Colonic mucosa (tissue), 4 donors: ENCODE results near the gene KRTAP22-2. TPM values are rescaled to one million over a fixed set of nuclear protein-coding genes. Genes with fewer than 3 reads are reported as not detected.

ENCODE experiments used
- DNase-seq: peaks from one replicate; pipeline ENCODE4 v3.0.0-alpha.2; 2020
- H3K27ac ChIP-seq: fragments of 200-600 bp; one replicate; pipeline ENCODE4 v1.8.0; 2021
- H3K27me3 ChIP-seq: fragments of 200-600 bp; one replicate; pipeline ENCODE4 v1.8.0; 2021
- H3K36me3 ChIP-seq: fragments of 200-600 bp; one replicate; pipeline ENCODE4 v1.8.0; 2021
- H3K4me1 ChIP-seq: fragments of 200-600 bp; one replicate; pipeline ENCODE4 v1.8.0; 2021; ENCODE audit warnings: mild to moderate bottlenecking
- H3K4me3 ChIP-seq: fragments of 200-600 bp; one replicate; pipeline ENCODE4 v1.8.0; 2021
- H3K9ac ChIP-seq, 2 donors: one replicate each; pipeline ENCODE4 v1.7.0; 2013; ENCODE audit warnings: control low read depth in 2 of 2, low read depth in 2 of 2, low read length in 2 of 2
- H3K9me3 ChIP-seq: fragments of 200-600 bp; one replicate; pipeline ENCODE4 v1.8.0; 2021
- CTCF ChIP-seq: fragments of 200-600 bp; IDR thresholded peaks from one replicate; pipeline ENCODE4 v1.8.0; 2022; ENCODE audit warnings: antibody characterized with exemption, mild to moderate bottlenecking
- intact Hi-C: fragments of 100-400 bp; cut with DNase I; formaldehyde crosslinking; loops from one replicate; pipeline ENCODE4 v1.14.1; 2022
- total RNA-seq, 2 donors: library from RNA; stranded (reverse); fragmentation: NEBNext Ultra II Directional in 1 of 2; extraction: Animal tissue kit (Norgen Biotek cat#: 25700) in 1 of 2; gene quantifications; one replicate each; pipeline ENCODE4 v1.2.1, GENCODE V29; 2021
- donor health status: healthy.
- donor health status: DM: no; HTN: no; CAD: no.
- donor health status: DM: no; HTN: no; CAD: no.

Gene KRTAP22-2
- not detected for total RNA-seq

DNA sequence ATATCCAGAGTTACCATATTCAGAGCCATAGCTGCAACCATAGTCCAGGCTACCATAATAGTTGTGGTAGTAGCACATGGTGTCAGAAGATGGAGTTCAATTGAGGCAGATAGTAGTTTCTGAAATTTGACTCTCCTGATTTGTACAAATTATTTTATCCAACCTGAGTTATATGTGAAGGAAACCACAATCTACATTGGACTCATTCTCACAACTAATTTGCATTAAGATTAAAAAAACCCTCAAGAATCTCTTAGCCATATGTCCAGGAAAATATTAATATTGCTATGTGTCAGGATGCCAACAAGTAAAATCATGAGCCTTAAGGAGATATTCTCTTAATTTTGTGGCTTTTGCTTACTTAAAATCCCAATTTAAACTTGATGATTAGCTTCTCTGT lies at the start of gene KRTAP22-2:
Gene KRTAP22-2 (minus strand): TSS at position 101 of the 400 bp plus-strand sequence.
- no peak for TF ChIP-seq CTCF
- Histone ChIP-seq H3K27me3 (no peaks in the 10 kb centered on the region), H3K36me3 (no peaks in the 10 kb centered on the region), H3K27ac (no peak within 1 kb of the TSS), H3K9ac (no peak within 1 kb of the TSS), H3K9me3 (no peaks in the 10 kb centered on the region), H3K4me3 (no peak within 1 kb of the TSS), H3K4me1 (no peaks in the 10 kb centered on the region)
- intact Hi-C loops, result no loop called here
- DNase-seq, result no peak

- Histone ChIP-seq H3K4me3 (no peak overlapping the region), H3K4me1 (no peaks in the 10 kb centered on the region), H3K9me3 (no peaks in the 10 kb centered on the region), H3K9ac (no peak overlapping the region), H3K27me3 (no peaks in the 10 kb centered on the region), H3K36me3 (no peaks in the 10 kb centered on the region), H3K27ac (no peak overlapping the region)
- intact Hi-C loops, result no loop called here
- DNase-seq, result no peak
- no peak for TF ChIP-seq CTCF
These were observed 48.5 kb upstream of the KRTAP22-2 start for GRCh38 chr21:30638686-30639085.

- Histone ChIP-seq H3K36me3 (no peaks in the 10 kb centered on the region), H3K27ac (no peak within 1 kb of the TSS), H3K4me1 (no peaks in the 10 kb centered on the region), H3K9ac (no peak within 1 kb of the TSS), H3K9me3 (no peaks in the 10 kb centered on the region), H3K4me3 (no peak within 1 kb of the TSS), H3K27me3 (no peaks in the 10 kb centered on the region)
- TF ChIP-seq CTCF, result no peak
- no peak for DNase-seq
- intact Hi-C loops, result no loop called here
These were observed 44.7 kb upstream of the KRTAP22-2 start, which contains the start of gene KRTAP20-2 for GRCh38 chr21:30634906-30635305. TSS of gene KRTAP20-2 (plus strand) at chr21:30635206. CDS start at chr21:30635264, 58 bp downstream.

GRCh38 chr21:30629200-30629599 lies 39.0 kb upstream of the KRTAP22-2 start:
- Histone ChIP-seq H3K36me3 (no peaks in the 10 kb centered on the region), H3K4me3 (no peak overlapping the region), H3K4me1 (no peaks in the 10 kb centered on the region), H3K9me3 (no peaks in the 10 kb centered on the region), H3K27me3 (no peaks in the 10 kb centered on the region), H3K27ac (no peak overlapping the region), H3K9ac (no peak overlapping the region)
- no peak for TF ChIP-seq CTCF
- intact Hi-C loops, result no loop called here
- no peak for DNase-seq

DNA sequence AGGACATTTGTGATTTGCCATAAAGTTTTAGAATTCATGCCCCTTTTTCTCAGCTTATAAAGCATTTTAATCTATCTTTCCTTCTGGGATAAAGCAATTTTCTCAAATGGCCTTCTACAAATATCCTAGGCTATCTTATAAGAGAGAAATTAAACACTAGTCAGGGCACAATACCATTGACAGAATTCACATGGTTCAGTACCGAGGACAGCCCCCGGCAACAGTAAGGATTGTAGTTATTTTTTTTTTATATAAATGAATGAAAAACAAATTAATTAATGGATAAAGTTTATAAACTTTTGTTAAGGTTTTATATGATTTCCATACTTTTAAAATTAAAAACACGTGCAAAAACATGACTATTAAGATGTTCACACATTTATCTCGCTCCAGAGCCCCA lies 37.9 kb upstream of the KRTAP22-2 start:
- H3K9me3 ChIP-seq, result no peaks in the 10 kb centered on the region
- TF ChIP-seq CTCF, result no peak
- no peak overlapping the region for H3K9ac ChIP-seq

More for the DNA sequence above, 37.9 kb upstream of the KRTAP22-2 start:
- intact Hi-C loops, result no loop called here
- no peaks in the 10 kb centered on the region for H3K27me3 ChIP-seq
- H3K36me3 ChIP-seq, result no peaks in the 10 kb centered on the region
- H3K4me1 ChIP-seq, result no peaks in the 10 kb centered on the region
- H3K27ac ChIP-seq, result no peak overlapping the region
- H3K4me3 ChIP-seq, result no peak overlapping the region
- no peak for DNase-seq
